Measurements from ENCODE around the gene IL17REL. TPM values are rescaled to one million over a fixed set of nuclear protein-coding genes. Genes with fewer than 3 reads are reported as not detected.

Gene IL17REL
- total RNA-seq, 2 donors from 2014 or later, result not detected

DNA sequence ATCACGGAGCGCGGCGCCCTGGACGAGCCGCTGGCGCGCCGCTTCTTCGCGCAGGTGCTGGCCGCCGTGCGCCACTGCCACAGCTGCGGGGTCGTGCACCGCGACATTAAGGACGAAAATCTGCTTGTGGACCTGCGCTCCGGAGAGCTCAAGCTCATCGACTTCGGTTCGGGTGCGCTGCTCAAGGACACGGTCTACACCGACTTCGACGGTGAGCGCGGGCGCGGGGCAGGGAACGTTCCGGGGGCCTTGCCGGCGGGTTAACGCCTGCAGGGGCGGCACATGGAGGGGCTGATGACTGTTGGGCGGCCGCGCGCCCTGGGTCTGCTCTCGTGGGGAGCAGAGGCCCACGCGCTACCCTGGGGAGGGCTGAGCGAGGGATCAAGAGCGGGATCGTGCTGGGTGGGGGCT lies 51.0 kb downstream of the IL17REL start:
- DNase-seq (no peak), ATAC-seq (no peak)
- WGBS, 2 donors, result 3 to 13% methylated on average over 6 to 47 of the region's 49 CpGs
- Histone ChIP-seq H3K27ac (peak overlapping the region; percentile 94 to 98 (median 96)), H3K27me3 (no peaks in the 10 kb centered on the region), H3K4me1 (peaks cover 57% of the 10 kb centered on the region), H3K4me3 (peak overlapping the region; percentile 79 to 81), H3K9me3 (no peaks in the 10 kb centered on the region), H3K36me3 (replicated peaks in 1 of 2; ENCODE audit: insufficient read depth in 1 of 2, low read depth in 2 of 2) (peaks cover 8 to 10% of the 10 kb centered on the region in 2 donors)
- TF ChIP-seq, protein P1, sequence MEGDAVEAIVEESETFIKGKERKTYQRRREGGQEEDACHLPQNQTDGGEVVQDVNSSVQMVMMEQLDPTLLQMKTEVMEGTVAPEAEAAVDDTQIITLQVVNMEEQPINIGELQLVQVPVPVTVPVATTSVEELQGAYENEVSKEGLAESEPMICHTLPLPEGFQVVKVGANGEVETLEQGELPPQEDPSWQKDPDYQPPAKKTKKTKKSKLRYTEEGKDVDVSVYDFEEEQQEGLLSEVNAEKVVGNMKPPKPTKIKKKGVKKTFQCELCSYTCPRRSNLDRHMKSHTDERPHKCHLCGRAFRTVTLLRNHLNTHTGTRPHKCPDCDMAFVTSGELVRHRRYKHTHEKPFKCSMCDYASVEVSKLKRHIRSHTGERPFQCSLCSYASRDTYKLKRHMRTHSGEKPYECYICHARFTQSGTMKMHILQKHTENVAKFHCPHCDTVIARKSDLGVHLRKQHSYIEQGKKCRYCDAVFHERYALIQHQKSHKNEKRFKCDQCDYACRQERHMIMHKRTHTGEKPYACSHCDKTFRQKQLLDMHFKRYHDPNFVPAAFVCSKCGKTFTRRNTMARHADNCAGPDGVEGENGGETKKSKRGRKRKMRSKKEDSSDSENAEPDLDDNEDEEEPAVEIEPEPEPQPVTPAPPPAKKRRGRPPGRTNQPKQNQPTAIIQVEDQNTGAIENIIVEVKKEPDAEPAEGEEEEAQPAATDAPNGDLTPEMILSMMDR (IDR thresholded peaks at IDR 0.05), result no peak
- TF ChIP-seq POLR2A (IDR thresholded peaks at IDR 0.05), result peak in 2 of 3 donors; percentile 29 to 38
- intact Hi-C loops (cut with DNase I), result no loop called here

DNA sequence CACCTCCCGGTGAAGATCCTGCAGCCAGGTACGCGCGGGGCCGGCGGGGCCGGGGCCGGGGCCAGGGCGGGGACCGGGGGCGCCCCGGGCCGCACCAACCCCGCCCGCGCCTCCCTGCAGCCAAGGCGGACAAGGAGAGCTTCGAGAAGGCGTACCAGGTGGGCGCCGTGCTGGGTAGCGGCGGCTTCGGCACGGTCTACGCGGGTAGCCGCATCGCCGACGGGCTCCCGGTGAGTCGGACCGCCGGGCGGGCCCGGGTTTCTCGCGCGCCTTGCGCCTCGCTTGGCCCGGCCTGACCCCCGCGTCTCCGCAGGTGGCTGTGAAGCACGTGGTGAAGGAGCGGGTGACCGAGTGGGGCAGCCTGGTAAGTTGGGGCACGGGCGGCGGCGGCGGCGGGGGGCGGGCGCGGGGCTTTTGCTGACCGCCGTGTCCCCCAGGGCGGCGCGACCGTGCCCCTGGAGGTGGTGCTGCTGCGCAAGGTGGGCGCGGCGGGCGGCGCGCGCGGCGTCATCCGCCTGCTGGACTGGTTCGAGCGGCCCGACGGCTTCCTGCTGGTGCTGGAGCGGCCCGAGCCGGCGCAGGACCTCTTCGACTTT lies 51.5 kb downstream of the IL17REL start:
- Histone ChIP-seq H3K4me1 (peaks cover 57% of the 10 kb centered on the region), H3K9me3 (no peaks in the 10 kb centered on the region), H3K4me3 (peak overlapping the region; percentile 79 to 81), H3K27ac (peak overlapping the region; percentile 94 to 98 (median 96)), H3K36me3 (replicated peaks in 1 of 2; ENCODE audit: insufficient read depth in 1 of 2, low read depth in 2 of 2) (peaks cover 8 to 10% of the 10 kb centered on the region in 2 donors), H3K27me3 (no peaks in the 10 kb centered on the region)
- peak; percentile 1 for ATAC-seq
- intact Hi-C loops (cut with DNase I), result no loop called here
- peak; percentile 57 to 69 (median 64) for DNase-seq
- TF ChIP-seq POLR2A (IDR thresholded peaks at IDR 0.05), result no peak
- TF ChIP-seq, protein P1 (IDR thresholded peaks at IDR 0.05), result no peak
- WGBS, 2 donors, result 0% methylated on average over 50 of the region's 84 CpGs; no CpG with 5 or more reads in 1 of the 2 donors

DNA sequence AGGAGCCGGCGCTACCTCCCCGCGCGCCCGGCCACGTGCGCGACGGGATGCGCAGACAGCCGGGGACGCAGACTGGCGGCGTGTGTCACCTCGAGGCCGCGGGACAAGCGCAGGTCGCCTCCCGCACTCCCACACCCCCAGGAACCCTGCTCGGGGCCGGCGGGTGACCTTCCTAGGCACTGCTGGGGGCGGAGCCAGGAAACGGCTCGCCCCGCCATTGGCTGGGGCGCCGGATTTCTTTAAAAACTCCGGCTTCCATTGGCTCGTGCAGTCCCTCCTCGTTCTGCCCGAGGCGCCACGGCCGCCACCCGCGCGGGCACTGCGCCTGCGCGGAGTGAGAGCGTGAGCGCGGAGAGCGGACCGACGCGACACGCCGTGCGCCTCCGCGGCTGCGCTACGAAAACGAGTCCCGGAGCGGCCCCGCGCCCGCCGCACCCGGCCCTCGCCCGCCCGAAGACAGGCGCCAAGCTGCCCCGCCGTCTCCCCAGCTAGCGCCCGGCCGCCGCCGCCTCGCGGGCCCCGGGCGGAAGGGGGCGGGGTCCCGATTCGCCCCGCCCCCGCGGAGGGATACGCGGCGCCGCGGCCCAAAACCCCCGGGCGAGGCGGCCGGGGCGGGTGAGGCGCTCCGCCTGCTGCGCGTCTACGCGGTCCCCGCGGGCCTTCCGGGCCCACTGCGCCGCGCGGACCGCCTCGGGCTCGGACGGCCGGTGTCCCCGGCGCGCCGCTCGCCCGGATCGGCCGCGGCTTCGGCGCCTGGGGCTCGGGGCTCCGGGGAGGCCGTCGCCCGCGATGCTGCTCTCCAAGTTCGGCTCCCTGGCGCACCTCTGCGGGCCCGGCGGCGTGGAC lies 52.2 kb downstream of the IL17REL start, which contains the start of gene PIM3:
Gene PIM3 (plus strand): TSS at position 614 of the 846 bp plus-strand sequence. CDS start 176 bp downstream, at position 790.
- intact Hi-C loops (cut with DNase I), result no loop called here
- peaks cover 8 to 10% of the 10 kb centered on the region in 2 donors for H3K36me3 ChIP-seq (replicated peaks in 1 of 2; ENCODE audit: insufficient read depth in 1 of 2, low read depth in 2 of 2)
- peak within 1 kb of the TSS; percentile 79 to 81 for H3K4me3 ChIP-seq
- no peaks in the 10 kb centered on the region for H3K9me3 ChIP-seq
- ATAC-seq (peak; percentile 82), DNase-seq (peak; percentile 95 to 97 (median 96))
- H3K27ac ChIP-seq, result peak within 1 kb of the TSS; percentile 94 to 98 (median 96)
- TF ChIP-seq POLR2A (IDR thresholded peaks at IDR 0.05), result peak; percentile 97 to 98 (median 97)
- TF ChIP-seq, protein P1 (IDR thresholded peaks at IDR 0.05), result peak in 1 of 7 experiments; percentile 1
- peaks cover 57% of the 10 kb centered on the region for H3K4me1 ChIP-seq
- WGBS, 2 donors, result 0 to 1% methylated on average over 16 to 97 of the region's 137 CpGs
- H3K27me3 ChIP-seq, result no peaks in the 10 kb centered on the region

DNA sequence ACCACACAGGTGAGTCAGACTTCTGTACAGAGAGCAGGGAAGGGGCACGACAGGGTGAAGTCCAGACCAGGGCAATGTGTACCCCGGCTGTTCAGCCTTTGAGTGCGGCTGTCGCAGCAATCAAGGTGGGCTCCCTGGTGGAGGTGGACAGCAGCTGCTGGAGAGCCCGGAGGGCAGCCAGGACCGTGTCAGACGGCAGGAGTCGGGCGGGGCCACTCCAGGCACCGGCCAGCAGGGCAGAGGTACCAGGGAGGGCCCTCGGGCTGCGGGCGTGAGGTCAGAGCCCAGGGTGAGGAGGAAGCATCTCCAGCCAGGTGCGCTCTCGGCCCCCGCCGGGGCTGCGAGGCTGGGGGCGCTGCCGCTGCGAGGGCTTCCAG lies 52.8 kb downstream of the IL17REL start:
- Histone ChIP-seq H3K27me3 (no peaks in the 10 kb centered on the region), H3K4me1 (peaks cover 57% of the 10 kb centered on the region), H3K9me3 (no peaks in the 10 kb centered on the region), H3K4me3 (peak overlapping the region; percentile 7 to 30), H3K36me3 (replicated peaks in 1 of 2; ENCODE audit: insufficient read depth in 1 of 2, low read depth in 2 of 2) (peaks cover 8 to 10% of the 10 kb centered on the region in 2 donors), H3K27ac (peak overlapping the region; percentile 94 to 98 (median 96))
- 3% methylated on average over 21 of the region's 21 CpGs; no CpG with 5 or more reads in 1 of the 2 donors for WGBS, 2 donors
- intact Hi-C loops (cut with DNase I), result no loop called here
- ATAC-seq (peak; percentile 28), DNase-seq (peak; percentile 69 to 77 (median 71))
- TF ChIP-seq POLR2A (IDR thresholded peaks at IDR 0.05), result no peak
- TF ChIP-seq, protein P1 (IDR thresholded peaks at IDR 0.05), result peak in 2 of 7 experiments; percentile 7 to 13

Measured in body of pancreas (tissue), 4 donors.